Activated T-cell treated with anti-CD3 and anti-CD28 coated beads for 24 hours (primary cell): Measurements from ENCODE around the gene CAPN10.

Experiments used
- DNase-seq: peaks from one replicate; pipeline ENCODE4 v3.0.0-alpha.2; 2020; ENCODE audit warnings: low read depth

The CAPN10 gene

DNA sequence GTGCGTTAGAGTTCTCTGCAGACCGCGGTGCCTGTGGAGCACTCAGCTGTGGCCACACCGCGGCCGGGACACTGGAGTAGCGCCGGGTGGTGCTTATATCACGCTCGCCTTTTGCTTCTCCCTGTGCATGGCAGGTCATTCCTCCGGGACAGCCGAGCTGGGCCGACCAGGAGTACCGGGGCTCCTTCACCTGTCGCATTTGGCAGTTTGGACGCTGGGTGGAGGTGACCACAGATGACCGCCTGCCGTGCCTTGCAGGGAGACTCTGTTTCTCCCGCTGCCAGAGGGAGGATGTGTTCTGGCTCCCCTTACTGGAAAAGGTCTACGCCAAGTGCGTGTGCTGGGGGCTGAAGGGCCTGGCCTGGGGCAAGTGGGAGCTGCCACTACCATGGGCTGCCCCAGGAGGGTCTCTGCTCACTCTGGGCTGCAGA, 4.2 kb downstream of the CAPN10 start:
- DNase-seq, result no peak

- DNase-seq, result no peak
Measured at GRCh38 chr2:240591226-240591625, 4.7 kb downstream of the CAPN10 start.

DNA sequence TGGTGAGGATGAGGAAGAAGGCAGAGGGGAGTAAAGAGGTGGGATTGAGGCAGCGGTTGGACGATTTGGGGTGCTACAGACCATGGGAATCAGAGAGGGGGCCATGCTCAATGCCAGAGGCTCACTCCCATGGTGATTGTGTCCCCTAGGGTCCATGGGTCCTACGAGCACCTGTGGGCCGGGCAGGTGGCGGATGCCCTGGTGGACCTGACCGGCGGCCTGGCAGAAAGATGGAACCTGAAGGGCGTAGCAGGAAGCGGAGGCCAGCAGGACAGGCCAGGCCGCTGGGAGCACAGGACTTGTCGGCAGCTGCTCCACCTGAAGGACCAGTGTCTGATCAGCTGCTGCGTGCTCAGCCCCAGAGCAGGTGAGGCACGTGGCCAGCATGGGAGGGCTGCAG, 5.2 kb downstream of the CAPN10 start:
- DNase-seq, result no peak

- no peak for DNase-seq
Measured at GRCh38 chr2:240593026-240593702, 6.6 kb downstream of the CAPN10 start.

DNA sequence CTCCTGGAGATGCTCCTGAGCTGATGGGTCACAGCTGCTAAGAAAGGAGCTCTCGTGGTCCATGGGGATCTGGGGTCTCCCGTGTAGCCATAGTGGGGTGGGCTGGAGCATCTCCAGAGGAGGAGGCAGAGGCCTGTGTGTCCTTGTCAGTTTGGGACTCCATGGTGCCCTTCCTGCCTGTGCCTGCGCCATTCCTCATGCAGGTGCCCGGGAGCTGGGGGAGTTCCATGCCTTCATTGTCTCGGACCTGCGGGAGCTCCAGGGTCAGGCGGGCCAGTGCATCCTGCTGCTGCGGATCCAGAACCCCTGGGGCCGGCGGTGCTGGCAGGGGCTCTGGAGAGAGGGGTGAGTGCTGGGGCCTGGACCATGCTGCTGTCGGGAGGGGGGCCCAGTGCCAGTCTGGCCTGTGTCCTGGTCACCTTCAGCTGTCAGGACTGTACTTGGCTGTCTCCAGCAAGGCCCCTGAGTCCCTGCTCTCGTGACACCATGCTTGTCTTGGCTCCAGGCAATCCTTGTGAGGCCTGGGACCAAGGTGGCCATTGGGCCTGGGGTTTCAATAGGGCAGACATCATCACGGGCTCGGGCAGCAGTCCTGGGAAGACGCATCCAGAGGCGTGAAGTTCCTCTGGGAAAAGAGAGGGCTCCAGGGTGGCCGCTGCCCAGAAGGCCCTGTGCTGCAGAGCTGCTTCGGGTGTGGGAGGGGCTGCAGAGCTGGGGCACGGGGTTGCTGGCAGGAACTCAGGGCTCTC, 7.3 kb downstream of the CAPN10 start:
- DNase-seq, result no peak

DNA sequence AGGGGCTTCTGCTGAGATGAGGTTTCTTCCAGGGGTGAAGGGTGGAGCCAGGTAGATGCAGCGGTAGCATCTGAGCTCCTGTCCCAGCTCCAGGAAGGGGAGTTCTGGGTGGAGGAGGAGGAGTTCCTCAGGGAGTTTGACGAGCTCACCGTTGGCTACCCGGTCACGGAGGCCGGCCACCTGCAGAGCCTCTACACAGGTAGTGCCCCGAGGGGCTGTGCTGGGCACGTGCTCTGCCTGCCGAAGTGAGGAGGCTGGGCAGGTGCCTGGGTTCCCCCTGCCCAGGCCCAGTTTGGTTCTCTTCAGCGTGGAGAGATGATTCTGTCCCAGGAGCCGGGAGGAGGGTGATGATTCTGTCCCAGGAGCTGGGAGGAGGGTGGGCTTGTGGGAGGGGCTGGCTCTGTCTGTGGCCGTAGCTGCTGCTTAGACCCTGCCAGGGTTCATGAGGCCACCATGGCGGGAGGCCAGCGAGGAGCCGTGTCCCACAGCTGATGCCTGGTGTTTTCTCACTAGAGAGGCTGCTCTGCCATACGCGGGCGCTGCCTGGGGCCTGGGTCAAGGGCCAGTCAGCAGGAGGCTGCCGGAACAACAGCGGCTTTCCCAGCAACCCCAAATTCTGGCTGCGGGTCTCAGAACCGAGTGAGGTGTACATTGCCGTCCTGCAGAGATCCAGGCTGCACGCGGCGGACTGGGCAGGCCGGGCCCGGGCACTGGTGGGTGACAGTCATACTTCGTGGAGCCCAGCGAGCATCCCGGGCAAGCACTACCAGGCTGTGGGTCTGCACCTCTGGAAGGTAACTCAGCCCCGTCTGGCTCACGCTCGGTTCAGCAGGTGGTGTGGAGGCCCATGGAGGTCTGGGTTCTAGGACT, 8.2 kb downstream of the CAPN10 start:
- no peak for DNase-seq

GRCh38 chr2:240595381-240596079, 9.0 kb downstream of the CAPN10 start:
- no peak for DNase-seq

DNA sequence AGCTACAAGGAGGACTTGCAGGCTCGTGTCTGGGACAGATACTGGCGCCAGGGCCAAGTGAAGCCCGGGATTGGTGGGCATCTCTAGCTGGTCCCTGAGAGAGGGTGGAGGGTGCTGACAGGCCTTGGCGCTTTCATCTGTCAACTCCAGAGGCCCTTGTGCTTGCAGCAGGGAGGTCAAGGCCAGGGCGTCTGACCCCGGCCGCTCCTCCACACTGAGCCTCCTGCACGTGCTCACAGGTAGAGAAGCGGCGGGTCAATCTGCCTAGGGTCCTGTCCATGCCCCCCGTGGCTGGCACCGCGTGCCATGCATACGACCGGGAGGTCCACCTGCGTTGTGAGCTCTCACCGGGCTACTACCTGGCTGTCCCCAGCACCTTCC, 9.5 kb downstream of the CAPN10 start:
- DNase-seq, result no peak

GRCh38 chr2:240596491-240596931, 10.0 kb downstream of the CAPN10 start:
- no peak for DNase-seq

DNA sequence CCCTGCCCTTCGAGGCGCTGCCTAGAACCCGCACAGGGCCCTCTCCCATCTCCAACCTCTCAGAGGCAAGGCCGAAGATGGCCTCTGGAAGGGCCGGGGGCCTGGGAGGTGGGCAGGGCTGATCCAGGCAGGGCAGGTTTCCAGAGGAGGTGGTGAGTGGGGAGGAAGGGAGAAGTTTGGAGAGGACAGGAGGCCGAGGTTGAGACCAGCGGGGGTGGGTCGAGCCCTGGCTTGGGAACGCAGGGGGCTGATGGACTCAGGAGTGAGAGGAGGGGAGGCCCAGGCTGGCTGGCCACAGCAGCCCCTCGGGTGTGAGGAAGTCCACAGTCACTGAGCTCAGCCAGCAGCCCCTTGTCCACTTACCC, 10.5 kb downstream of the CAPN10 start:
- no peak for DNase-seq

GRCh38 chr2:240597419-240598181, 11.1 kb downstream of the CAPN10 start:
- no peak for DNase-seq

- no peak for DNase-seq
Measured at GRCh38 chr2:240598311-240598911, 11.9 kb downstream of the CAPN10 start.

GRCh38 chr2:240599141-240599583, 12.6 kb downstream of the CAPN10 start:
- no peak for DNase-seq

DNA sequence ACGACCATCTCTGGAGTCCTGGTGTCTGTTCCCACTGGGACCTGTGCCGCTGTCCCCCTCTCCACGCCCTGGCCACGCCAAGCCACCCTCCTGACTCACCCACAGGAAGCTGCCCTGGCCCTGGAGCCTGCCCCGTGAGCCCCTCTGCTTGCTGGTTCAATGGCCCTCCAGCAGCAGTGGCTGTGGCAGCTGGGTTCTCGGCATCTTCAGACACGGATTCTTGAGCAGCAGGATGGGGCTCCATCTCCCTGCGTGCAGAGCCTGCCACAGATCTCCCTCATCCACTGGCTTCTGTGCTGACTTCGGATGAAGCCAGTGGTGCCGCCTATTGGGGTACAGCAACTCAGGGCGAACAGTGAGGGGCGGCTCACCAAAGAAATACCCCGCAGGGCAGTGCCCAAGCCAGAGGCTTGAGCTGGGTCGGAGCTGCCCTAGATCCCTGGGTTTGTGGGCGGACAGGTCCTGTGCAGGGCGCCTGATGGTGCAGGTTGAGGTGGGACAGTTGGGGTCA, 14.0 kb downstream of the CAPN10 start:
- no peak for DNase-seq

GRCh38 chr2:240601061-240601830, 14.7 kb downstream of the CAPN10 start:
- DNase-seq, result no peak

DNA sequence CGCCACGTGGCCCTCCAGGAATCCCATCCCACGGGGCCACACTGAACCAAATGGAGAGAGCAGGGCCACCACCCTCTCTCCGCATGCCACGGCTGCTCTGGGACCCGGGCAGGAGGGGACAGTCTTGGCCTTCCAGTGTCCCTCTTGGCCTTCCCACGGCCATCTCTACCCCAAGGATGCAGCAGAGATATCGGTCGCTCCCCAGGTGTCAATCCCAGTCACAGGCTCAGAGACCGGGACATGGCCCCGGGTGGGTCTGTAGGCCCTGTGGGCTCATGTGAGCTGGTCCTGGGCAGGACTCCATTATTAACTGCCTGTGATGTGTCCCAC, 15.3 kb downstream of the CAPN10 start:
- no peak for DNase-seq

- DNase-seq, result no peak
Measured at GRCh38 chr2:240602266-240603050, 15.9 kb downstream of the CAPN10 start.

GRCh38 chr2:240603081-240603835, 16.7 kb downstream of the CAPN10 start:
- DNase-seq, result no peak
